AG09319 (cell line): ENCODE data around the gene HOXA5.

Experiments
- DNase-seq: peaks from one replicate; pipeline ENCODE4 v3.0.0-alpha.2; 2010; ENCODE audit warnings: low read depth; ENCODE audit errors: extremely low read depth
- TF ChIP-seq, protein P1 (sequence below): IDR thresholded peaks from 2 replicates; pipeline ENCODE4 v1.5.1; 2011; ENCODE audit warnings: low read depth, mild to moderate bottlenecking, inconsistent platforms, low read length, moderate library complexity

Gene HOXA5

DNA sequence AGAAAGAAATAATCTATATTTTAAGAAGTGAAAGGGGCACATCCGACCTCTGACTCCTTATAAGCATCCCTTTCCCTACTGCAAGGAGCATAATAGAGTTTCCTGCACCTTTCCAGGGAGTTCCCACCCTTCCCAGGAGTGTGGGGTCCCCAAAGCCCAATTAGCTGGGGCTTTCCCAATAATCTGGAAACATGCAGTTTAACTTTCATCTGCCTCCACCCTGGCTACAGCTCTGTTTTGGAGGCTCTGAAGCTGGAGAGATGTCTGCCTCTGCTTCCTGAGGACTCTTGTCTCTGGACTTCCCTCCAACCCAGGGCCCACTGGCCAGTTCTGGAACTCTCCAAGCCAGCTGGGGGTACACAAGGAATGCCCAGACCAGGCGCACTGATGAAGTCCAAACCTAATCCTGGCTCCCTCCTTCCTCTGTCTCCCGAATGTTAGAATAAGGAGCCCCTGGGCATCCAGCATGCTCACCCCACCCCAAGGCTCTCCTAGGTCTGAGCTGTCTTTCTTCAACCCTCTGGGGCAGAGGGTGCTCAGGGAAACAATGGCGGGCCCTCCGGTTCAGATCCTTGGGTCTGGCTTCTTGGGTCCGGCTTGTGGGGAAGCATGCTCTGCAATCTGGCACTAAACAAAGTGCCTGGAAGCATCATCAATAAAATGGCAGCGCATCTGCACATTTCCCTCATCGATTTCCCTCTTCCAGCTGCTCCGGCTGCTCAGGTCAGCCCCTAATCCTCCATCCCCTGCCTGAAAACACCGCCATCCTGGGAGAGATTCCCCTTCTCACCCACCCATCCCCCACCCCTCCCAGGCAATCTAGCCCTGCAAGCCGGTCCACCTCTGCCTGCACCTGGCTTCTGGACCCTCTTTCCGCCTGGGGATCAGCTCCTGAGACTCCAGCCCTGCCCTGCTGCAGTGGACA lies 26.3 kb downstream of the HOXA5 start:
- TF ChIP-seq, protein P1, sequence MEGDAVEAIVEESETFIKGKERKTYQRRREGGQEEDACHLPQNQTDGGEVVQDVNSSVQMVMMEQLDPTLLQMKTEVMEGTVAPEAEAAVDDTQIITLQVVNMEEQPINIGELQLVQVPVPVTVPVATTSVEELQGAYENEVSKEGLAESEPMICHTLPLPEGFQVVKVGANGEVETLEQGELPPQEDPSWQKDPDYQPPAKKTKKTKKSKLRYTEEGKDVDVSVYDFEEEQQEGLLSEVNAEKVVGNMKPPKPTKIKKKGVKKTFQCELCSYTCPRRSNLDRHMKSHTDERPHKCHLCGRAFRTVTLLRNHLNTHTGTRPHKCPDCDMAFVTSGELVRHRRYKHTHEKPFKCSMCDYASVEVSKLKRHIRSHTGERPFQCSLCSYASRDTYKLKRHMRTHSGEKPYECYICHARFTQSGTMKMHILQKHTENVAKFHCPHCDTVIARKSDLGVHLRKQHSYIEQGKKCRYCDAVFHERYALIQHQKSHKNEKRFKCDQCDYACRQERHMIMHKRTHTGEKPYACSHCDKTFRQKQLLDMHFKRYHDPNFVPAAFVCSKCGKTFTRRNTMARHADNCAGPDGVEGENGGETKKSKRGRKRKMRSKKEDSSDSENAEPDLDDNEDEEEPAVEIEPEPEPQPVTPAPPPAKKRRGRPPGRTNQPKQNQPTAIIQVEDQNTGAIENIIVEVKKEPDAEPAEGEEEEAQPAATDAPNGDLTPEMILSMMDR = no peak
- DNase-seq = no peak

DNA sequence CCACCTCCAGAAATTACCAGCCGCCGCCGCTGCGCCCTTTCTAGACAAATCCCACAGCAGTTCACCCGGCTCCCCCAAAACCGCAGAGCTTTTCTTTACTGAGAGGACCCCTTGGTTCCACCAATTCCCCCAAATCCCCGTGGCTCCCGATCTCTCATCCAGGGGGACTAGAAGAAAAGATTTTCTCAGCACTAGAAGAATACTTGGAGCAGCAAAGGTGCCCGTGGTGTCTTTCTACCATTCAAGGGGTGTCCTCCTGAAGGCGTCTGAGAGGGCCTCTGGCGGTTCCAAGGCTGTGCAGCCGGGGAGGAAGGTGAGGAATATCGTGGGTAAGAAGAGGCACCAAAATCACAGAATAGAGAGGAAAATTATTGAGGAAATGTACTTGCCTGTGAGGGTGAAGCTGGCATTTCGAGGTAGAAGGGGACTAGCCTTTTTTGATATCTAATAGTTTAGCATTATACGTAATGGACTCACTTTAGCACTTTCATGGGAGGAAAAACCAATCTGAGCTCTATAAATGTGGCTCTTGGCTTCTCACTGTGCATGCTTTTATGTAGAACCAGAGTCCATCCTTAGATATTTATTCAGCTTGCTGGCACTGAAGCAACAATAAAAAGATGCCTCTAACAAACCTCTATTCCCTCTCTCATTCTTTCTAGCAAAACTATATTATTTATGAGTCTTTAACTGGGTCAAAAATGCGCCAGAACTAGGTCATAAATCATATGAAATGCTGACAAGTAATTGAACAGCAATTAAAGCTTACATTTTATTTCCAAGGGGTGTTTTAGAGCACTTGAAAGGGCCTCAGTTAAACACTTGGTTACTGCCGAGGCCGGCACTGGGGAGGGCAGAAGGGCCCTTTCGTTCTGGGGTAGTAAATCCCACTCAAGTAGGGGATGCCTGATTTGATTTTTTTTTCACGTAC lies 27.2 kb downstream of the HOXA5 start:
- TF ChIP-seq, protein P1 = no peak
- no peak for DNase-seq

DNA sequence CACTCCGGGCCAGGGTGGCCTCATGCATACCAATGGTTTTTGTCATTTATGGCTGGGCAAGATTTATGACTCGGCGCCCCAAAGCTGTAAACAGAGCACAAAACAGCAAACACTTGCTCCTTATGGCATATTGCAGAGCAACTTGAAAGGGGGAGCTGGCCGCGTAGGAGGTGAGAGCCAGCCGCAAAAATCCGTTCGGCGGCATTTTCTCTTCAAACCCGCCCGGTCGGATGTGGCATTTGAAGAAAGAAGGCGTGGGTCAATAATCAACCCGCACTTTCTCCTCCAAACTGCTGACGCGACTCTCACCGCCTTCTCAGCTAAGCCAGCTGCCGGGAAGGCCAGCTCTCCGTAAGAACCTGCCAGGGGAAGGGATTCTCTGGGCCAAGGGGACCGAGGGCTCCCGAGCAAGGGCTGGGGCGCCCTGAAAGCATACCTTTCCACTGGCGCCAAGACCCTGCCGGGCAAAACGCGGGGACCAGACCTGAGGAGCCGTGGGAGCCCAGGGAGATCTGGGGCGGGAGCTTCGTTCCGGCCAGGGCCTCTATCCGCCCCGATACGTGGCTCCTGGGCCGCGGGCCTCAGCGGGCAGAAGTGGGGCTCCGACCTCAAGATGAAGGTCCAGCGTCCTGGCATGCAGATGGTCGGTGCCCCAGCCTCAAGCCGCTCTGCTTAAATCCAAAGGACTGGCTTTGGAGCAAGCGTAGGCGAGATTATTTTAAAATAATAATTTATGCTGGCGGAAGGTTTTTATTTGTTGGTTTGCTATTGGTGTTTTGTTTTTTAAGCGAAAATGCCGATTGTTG lies 28.1 kb downstream of the HOXA5 start:
- no peak for DNase-seq
- TF ChIP-seq, protein P1 = no peak

DNA sequence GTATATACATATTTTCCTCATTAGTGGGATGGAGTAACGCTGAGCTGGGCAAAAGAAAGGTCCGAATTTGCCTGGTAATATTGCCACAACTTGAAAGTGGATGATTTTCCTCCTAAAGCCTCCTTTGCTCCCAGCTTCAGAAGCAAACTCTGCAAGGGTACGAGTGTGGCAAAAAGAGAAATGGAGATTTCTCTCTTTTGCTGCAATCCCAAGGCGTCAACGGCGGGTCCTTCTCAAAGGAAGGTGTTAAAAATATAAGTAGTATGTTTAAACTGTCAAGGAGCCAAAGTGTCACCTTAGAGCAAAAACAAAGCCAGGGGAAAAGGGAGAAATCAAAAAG lies 28.6 kb downstream of the HOXA5 start:
- DNase-seq = no peak
- TF ChIP-seq, protein P1 = no peak

DNA sequence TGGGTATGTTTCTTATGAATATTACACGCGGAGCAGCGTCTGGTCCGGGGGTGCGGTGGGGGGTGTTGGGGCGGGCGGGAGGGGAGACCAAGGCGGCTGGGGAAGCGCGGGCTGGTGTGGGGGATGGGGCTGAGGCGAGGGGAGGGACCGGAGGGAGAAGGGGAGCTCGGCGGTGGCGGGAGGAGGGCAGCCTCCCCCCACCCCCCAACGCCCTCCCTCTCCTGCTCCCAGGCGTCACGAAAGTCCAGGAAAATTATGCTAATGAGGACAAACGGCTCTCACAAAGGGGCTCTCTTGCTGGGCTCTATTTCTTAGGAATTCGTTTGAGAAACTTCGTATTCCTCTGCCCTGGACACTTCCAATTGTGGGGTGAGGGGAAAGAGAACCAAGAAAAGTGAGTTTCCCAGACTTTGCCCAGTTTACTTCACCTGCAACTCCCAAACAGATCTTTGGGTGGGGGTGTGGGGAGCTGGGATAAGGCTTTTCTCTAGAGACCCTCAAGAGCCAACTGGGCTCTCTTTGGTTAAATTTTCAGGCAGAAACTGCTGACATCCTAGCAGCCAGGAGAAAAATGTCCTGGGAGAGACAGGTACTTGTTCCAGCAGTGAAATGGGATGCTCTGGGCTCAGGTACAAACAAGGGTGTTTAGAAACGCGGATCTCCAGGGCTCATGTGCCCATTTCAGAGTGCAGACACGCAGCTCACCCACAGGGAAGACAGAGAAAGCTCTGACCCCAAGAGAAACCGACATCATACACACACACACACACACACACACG lies 29.3 kb downstream of the HOXA5 start:
- DNase-seq = no peak
- TF ChIP-seq, protein P1 = no peak
